ENCODE results near the gene GRK1. TPM values are rescaled to one million over a fixed set of nuclear protein-coding genes. Genes with fewer than 3 reads are reported as not detected.

GRK1 gene
- polyA plus RNA-seq, 3 donors, result 0.06 to 0.30 (median 0.11) TPM

DNA sequence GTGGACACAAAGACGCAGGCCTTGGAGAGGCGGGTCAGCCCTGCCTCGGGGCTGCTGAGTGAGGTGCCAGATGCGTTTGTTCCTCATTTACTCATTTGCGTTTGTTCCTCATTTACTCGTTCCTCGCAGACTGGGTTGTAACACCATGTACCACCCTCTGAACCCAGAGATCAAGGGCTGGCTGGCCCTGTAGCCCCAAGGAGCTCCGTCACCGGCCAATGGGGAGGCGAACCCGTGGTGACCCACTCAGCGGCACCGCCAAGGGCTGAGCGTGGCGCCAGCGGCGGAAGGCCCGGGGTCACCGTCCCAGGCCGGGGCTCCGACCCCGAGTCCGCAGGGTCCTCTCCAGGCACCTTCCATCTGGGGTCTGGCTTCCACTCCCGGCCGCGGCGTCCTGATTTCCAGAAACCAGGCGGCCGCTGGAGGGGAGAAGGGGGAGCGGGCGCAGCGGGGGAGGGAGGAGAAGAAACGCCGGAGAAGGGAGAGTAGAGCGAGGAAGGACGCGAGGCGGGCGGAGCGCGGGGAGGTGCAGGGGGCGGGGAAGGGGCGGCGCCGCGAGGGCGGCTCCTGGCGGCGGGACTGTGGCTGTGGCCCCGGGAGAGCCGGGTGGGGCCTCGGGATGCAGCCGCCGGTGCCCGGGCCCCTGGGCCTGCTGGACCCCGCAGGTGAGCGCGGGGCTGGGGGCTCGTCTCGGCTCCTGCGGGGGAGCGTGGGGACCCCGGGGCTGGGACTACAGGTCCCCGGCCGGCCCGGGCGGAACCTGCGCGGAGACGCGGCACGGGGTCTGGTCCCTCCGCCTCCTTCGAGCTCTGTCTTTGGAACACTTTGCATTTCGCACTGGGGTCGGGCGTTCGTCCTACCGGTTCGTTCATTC is 91.9 kb downstream of the GRK1 start, which contains the start of gene TMEM255B:
TSS of gene TMEM255B (plus strand) at position 576 of the 874 bp plus-strand sequence. CDS start at position 620, 44 bp downstream.
- DNase-seq, result peak; percentile 78

DNA sequence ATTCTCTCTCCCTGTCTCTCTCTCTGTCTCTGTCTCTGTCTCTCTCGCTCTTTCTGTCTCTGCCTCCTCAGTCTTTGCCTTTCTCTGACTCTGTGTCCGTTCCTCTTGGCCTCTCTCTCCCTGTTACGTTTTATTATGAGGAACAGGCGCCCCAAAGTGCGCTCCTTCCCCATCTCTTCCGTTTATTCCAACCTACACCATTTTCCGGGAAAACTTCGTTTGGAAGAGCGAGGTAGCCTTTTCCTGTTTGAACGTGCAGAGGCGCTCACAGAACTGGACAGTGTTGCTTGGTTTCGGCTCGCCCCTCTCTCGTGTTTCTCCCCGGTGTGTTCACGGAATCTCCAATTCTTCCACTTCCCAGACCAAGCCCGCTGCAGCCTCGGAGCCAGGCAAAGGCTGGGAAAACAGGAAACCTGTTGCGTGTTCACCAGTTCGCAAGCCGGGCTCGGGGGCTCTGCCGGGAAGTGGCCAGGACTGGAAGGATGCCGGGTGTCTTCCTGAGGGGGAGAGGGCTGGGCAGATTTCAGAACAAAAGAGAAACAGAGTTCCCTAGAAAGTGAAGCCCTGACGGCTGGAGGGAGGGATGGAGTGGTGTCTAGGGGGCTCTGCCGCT is 92.6 kb downstream of the GRK1 start:
- DNase-seq, result no peak

DNA sequence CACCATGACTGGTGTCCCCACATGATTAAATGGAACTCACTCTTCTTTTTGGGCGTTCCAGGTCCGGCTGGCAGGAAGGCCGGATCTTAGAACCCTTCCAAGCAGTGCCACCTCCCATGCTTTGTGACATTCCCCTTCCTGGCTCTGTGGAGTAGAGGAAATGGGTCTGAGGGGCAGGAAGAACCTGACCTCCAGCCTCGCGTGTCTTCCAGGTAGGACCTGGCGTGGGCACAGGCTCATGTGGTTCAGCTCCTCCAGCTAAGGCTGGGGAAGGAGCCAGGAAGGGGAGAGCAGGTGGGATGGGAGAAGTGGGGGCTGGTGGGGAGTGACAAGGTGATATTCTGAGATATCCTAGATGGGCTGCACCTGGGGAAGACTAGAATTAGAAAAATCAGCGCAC is 94.1 kb downstream of the GRK1 start:
- no peak for DNase-seq

DNA sequence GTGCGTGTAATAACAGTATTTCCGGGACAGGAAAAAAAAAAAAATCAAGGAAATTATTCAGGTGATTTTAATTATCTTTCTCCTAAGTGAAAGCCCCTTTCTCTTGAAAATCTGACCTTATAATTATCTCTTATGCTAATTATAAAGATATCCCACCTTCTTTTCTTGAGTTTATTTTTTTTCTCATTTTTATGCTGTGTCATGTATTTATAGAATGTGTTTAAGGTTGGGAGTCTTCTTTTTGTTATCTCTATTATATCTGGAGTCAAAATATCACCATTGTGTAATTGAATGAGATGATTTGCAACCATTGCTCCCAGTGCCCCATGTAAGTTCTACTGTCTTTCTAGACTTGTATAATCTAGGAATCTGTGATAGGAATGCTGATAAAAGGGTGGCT is 95.1 kb downstream of the GRK1 start:
- no peak for DNase-seq

DNA sequence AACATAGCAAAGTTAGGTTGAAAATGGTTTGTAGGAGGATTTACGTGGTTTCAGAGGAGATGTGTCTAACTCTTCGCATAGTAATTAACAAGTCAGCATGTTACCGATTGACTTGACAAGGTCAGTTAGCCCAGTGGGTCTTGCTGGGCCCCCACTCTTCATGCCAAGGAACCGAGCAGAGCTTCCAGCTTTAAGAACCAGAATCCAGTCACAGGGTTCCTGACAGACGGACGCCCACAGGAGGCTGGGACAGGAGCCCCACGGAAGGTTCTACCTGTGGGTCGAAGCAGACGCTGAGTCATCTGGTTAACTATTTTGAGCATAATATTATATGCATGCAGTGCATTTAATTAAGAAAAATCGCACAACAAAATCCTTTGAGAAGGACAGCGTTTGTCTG is 95.5 kb downstream of the GRK1 start:
- DNase-seq, result no peak

DNA sequence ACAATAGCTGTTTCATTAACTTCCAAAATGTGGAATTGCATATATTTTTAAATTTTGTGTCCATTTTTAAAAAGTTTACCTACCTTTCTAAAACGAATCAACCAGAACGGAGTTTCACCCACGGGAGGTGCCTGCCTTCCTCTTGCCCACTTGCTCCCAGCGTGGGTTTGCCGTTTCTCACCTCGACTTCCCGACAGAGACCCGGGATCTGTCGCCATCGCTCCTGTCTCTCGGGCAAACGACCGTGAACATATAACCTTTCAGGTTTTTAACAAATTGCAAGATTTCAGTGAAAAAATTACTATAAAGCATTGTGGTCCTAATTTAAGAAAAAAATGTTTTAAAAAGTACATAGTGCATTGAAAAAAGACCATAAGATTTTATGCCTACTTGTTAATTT is 96.2 kb downstream of the GRK1 start:
- DNase-seq, result no peak

DNA sequence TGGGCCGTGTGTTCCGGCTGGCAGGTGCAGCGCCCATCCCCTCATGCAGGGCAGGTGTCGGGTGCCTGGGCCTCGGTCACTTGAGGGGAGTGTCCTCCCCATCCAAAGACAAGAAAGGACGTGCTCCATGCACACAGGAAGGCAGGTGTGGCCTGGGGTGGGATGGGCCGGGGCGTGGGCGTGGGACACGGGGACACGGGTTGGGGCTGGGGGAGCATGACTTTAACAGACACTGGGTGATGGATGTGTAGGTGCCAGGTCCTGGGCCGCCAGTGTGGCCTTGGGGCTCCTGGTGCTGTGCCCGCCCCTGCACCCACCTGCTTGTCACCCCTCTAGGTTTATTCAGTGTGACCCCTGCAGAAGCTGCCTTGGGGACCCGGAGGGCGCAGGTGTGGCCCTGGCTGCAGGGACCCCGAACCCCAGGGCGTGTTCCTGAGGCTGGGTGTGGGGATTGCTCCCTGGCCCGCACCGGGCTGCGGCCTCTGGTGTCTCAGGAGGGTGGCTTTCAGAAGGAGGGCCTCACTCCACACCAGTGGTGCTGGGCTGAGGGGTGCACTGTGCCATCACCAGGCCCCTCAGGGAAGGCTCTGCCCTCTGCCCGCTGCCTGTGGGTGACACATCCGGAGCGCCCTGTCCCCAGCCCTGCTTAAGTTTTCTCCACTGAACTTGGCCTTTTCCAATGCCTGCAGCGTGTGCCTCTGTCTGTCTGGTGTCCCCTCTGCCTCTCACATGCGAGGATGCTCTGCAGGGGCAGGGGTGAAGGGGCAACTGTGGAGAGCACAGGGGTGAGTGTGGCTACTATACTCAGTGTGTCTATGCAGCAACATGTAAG is 97.2 kb downstream of the GRK1 start:
- no peak for DNase-seq

DNA sequence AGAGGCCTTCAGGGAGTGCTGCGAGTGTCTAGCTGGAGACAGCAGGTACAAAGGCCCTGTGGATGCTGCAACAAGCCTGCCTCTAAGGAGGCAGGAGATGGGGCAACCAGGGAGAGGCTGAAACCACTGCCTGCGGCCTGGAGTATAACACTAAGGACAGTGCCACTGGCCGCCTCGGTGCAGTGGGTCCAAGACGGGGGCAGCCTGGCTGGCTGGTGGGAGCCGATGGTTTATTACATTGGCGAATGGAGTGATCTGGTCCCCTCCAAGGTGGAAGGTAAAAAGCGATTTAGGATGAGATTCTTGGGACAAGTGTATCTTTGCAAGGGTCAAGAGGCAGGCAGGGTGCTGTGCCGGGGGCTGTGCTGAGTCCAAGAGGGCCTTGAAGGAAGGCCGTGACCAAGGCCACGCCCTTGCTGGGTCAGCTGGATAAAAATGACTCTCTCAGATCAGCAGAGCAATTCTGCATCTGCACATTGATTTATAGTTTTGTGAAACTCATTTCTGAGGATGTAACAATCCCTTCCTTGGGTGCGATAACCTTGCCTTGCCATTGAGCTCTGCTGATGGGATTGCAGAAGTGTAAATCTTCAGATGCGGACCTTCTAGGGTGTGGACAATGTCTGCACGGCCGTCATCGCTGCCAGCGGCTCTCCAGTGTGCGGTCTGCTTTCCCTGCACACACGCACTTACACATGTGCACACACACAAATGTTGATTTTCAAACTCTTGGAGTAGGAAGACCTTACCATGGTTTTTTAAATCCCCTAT is 98.0 kb downstream of the GRK1 start:
- DNase-seq, result no peak

DNA sequence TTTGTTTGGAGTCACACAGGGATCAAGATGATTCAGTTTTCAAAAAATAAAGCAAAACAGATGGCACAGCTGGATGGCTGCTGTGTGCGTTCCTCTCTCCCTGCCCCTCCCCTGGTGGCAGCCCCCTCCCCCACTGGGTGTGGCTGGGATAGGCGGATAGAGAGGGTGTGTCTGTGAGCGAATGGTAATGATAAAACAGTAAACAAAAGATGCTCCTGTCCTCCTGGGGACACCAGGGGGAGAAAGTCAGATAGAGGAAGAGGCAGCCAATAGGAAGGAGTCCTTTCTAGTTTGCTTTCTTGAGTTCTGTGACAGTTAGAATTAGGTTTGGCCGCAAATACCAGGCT is 98.5 kb downstream of the GRK1 start:
- DNase-seq, result no peak

DNA sequence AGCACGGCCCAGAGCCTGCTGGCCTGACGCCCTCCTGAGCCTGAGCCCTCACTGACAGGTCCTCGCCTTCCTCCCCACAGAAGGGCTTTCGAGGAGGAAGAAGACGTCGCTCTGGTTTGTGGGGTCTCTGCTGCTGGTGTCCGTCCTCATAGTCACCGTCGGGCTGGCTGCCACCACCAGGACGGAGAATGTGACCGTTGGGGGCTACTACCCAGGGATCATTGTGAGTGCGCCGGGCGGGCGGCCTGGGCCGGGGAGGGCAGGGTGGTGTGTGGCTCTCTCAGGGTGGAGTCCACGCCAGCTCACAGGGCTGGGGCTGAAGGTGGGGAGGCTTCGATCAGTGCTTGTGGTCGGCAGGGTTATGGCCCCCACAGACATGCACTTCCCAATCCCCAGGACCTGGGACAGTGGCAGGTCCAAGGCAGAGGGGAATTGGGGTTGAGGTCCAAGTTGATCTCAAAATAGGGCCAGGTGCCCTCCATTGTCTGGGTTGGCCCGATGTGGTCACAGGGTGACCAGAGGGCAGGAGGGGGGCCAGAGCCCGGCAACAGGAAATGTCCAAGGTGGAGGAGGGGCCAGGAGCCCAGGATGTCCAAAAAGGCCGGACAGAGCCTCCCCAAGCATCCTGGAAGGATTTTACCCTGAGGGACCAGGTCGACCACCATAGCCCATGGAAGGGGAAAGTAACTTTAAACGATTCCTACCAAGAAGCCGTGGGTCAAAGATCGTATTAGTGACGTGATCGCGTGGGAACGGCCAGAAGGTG is 99.2 kb downstream of the GRK1 start:
- DNase-seq, result no peak

DNA sequence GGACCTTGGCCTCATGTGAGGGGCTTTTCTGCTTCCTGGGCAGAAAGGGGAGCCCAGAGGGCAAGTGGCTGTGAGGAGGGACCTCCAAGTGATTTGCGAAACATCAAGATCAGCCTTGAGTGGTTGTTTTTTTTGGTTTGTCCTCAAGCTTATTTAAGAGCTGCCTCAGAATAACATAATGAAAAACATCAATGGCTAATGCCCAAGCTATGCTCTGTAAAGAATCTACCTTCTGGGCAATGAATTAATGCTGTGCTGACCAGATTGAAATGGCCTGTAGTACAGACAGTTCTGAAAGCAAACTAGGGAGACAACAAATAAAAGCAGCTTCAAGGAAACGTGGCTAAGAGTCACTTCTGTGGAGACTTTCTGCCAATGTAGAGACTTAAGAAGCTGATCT is 100.3 kb downstream of the GRK1 start:
- no peak for DNase-seq

DNA sequence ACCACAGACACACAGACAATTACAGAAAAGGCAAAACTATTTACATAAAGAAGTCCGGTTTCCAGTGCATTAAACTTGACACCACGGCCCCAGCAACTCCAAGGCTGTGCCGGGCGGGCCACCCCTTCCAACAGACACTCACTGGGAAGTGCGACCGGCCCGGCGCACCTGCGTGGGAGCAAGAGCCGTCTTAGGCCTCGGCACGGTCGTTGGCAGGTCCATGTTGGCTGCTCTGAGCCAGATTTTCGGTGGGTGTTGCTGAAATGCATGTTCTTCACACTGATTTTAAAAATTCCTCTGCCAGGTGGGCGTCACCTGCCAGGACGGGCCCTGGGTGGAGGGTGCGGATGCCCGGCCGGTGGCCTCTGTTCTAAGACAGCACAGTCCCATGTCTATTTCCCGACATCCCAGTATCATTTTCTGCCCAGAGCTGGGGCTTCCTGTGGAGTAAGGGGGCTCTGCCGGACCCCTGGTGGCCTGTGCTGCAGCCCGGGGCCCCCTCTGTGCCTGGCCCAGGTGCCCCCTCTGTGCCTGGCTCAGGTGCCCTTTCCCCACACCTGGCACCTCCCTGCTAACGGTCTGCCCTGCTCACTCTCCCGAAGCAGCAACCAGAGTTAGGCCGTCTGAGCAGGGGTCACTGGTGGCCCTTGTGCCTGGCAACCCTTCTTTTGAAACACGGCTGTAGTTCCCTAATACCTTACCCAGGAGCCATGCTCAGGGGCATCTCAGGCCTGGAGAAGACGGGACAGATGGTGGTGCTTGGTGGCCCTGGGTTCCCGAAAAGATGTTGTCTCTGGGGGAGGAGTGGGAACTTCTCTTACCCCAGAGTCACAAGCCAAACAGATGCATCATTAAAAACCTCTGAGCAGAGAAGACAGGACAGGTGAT is 101.2 kb downstream of the GRK1 start:
- no peak for DNase-seq

DNA sequence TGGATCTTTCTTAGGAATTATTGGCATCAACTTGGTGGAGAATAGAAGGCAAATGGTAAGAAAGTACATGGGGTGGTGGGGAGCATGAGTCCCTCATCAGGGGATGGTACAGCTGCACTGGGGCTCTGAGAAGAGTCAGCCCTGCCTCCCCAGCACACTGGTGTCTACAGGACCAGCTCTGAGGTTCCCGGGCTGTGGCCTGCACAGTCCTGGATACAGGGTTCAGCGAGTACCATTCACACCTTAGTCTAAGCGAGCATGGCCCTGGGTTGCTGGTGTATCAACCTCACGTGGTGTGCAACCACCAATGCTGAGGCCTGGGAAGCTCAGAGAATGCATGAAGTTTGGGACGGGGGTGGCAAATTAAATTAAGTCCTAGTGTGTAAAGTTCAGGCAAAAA is 102.1 kb downstream of the GRK1 start:
- DNase-seq, result no peak

DNA sequence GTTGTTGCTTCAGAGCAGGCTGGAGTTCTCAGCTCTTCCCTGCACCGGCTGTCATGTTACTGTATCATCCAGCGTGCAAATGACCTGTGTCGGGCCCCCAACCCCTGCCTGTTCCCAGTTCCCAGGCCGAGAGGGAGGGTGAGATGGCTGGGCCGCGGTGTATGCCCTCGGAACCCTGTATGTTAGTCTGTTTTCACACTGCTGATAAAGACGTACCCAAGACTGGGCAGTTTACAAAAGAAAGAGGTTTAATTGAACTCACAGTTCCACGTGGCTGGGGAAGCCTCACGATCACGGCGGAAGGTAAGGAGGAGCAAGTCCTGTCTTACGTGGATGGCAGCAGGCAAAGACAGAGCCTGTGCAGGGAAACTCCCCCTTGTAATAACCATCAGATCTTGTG is 102.9 kb downstream of the GRK1 start:
- no peak for DNase-seq

DNA sequence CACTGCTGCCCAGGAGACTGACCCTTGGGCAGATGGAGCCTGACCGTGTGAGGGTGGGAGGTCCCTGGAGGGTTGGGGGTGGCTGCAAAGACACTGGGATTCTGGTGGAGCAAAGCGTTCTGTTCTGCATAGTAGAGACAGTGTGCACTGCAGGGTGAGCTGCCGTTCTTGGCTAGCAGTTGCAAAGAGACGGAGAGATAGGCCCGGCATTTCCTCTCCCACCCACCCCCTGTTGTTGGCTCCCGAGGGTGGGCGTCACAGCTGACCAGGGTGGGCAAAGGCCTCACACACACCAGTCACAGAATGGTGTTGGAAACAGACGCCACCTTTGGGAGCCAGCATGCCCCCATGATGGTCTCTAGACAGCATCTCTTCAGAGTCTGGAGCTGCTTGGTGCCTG is 103.4 kb downstream of the GRK1 start:
- DNase-seq, result no peak

DNA sequence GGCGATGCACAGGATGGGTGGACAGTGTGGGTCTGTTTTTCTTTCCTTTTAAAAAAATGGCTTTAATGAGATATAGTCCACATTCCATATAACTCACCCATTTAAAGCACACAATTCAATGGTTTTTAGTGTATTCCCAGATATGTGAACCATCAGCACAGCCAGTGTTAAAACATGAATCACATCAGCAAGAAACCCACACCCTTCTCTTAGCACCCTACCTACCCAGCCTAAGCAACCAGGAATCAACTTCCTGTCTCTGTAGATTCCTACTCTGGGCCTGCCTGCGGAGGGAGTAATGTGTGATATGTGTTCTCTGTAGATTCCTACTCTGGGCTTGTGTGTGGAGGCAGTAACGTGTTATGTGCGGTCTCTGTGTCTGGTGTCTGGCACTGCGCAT is 103.9 kb downstream of the GRK1 start:
- no peak for DNase-seq

DNA sequence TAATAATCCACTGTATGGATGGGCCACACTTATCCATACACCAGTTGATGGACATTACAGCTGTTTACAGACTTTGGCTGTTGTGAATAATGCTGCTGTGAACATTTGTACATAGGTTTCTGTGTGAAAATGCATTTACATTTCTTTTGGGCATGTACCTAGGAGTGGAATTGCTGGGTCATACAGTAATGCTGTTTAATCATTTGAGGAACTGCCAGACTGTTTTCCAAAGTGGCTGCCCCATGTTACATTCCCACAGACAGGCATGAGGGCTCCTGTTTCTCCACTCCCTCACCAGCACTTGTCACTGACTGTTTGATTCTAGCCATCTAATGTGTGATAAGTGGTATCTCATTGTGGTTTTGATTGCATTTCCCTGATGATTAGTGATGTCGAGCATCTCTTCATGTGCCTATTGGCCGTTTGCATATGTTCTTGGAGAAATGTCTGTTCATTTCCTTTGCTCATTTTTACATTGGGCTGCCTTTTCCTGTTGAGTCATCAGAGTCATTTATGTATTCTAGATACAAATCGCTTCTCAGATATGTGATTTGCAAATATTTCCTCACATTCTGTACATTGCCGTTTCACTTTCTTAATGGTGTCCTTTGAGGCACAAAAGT is 104.8 kb downstream of the GRK1 start:
- no peak for DNase-seq

DNA sequence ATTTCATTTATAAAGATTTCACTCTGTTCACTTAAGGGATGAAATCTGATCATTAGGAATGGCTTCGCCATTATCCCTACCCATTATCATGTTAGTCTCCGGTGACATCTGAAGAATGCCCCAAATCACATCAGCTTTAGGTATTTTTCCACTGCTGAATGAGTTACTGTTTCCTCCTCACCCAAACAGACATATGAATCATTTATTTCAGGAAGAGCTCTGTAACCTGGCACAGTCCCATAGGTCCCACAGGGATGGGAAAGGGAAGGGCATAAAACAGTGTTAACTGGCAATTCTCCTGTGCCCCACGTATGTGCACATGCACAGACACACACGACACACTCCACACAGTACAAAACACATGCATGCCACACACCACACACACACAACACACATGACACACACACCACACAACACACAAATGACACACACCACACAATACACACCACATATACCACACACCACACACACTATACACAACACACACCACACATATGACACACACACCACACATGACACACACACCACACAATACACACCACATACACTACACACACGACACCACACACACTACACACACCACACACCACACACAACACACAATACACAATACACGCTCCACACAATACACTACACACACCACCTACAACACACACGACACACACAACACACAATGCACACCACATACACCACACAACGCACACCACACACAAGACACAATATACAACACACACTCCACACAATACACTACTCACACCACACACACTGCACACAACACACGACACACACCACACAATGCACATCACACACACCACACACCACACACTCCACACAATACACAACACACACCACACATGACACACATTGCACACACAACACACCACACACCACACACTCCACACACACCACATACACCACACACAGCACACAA is 107.4 kb downstream of the GRK1 start:
- DNase-seq, result no peak

All from renal pelvis (tissue), 4 donors.